H54 (cell line): ENCODE data around the gene HSD11B2.

Experiments used
- DNase-seq: peaks from one replicate; pipeline ENCODE4 v3.0.0; 2011; ENCODE audit warnings: low spot score, mixed read lengths; ENCODE audit not compliant: insufficient read length
- FAIRE-seq: peaks from 3 replicates; lab custom pipeline; 2011; peaks lifted over from hg19 to GRCh38; lab: Jason Lieb, UNC
- POLR2A ChIP-seq: IDR thresholded peaks from 2 replicates; pipeline ENCODE4 v1.6.1; 2011; ENCODE audit warnings: low read depth, mild to moderate bottlenecking, low read length

Gene HSD11B2

GRCh38 chr16:67430977-67431774, at the start of gene HSD11B2:
HSD11B2 (plus strand) TSS chr16:67431121; CDS start chr16:67431249, 128 bp downstream.
- TF ChIP-seq POLR2A, result no peak
- DNase-seq (peak; percentile 52), FAIRE-seq (no peak)

- DNase-seq, result no peak
- no peak for TF ChIP-seq POLR2A
- FAIRE-seq, result no peak
Measured at GRCh38 chr16:67383284-67383683, 47.6 kb upstream of the HSD11B2 start.

DNA sequence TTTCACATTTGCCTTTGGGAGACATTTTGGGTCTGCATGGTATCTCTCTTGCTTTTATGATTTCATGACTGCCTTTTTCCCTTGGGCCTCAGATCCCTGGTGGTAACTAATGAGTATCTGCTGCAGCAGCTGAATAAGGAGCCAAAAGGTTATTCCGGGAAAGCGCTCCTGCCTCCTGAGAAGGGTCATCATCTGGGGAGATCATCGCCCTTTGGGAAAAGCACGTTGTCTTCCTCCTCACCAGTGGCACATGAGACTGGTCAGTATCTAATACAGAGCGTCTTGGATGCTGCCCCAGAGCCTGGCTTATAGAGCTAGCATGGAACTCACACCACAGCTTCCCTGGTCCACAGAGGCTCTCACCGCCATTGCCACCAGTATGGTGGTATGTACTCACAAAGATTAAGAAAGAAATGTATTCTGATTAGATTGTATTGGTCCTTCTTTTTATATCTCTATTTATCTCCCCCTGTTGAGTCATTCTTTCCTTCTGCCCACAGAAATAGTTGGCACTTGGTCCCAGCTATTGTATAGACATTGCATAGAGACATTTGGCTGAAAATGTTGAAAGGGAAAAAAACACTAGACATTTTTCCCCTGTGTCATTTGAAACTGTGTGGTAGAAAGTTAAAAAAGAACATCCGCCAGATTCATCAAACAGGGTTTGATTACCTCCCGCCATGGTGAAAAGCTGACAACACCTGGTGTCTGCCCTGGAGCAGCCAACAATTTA, 46.0 kb upstream of the HSD11B2 start:
- FAIRE-seq (no peak), DNase-seq (no peak)
- no peak for TF ChIP-seq POLR2A

DNA sequence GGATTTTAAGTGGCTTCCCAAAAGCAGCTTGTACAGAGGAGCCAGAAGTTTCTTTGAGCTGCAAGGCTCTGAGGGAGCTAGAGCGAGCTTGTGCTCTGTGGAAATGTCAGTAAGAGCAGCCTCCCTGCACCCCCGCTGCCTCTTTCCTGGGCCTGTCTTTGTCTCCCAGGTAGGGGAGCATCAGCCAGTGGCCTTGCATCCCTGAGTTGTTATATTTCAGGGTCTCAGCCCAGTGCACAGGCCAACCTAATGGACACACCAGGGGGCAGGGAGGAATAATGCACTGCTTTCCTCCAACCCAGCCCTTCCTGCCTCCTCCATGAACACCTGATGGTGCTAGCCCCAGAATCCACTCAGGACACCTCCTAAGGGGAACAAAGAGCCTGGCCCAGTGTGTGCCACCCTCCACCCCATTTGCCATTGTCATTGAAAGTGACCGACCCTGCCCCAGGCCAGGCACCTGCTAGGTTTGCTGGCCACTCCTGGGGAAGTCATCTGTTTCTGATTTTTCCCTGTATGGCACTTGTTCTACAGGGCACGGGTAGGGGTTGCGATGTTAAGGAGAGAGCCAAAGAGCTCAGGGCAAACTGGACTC, 44.0 kb upstream of the HSD11B2 start:
- TF ChIP-seq POLR2A, result no peak
- no peak for DNase-seq

DNA sequence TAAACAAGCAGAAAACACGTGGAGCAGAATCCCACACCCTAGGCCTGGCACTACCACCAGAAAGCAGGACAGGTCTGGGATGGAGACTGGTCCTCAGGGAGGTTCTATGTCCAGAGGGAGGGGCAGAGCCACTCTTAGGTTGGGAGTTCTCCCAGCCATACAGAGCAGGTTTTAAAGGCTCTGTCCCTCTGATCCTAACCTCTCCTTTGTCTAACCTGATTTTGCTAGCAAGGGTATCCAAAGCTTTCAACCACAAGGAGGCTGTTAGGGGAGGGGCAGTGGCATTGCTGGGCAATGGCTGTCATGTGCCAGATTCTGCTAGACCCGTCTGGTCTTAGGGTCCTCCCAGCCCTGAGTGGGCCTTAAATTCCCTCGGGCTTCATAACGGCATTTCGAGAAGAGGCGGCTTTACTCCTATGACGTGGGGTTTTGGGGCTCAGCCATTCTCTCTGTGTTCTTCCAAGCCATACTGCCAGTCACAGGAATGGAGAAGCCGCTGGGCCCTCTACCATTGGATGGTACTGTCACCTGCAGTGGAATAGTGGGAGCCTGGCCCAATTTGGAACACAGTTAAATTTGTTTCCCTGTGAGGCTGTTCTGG, 43.3 kb upstream of the HSD11B2 start:
- no peak for FAIRE-seq
- TF ChIP-seq POLR2A, result no peak
- no peak for DNase-seq

More for the DNA sequence above, 44.0 kb upstream of the HSD11B2 start:
- FAIRE-seq, result no peak

- no peak for FAIRE-seq
- TF ChIP-seq POLR2A, result no peak
Measured at GRCh38 chr16:67388191-67388590, 42.7 kb upstream of the HSD11B2 start.

GRCh38 chr16:67388591-67388990, 42.3 kb upstream of the HSD11B2 start:
- no peak for TF ChIP-seq POLR2A
- DNase-seq (no peak), FAIRE-seq (no peak)

More at GRCh38 chr16:67388191-67388590, 42.7 kb upstream of the HSD11B2 start:
- DNase-seq, result no peak

DNA sequence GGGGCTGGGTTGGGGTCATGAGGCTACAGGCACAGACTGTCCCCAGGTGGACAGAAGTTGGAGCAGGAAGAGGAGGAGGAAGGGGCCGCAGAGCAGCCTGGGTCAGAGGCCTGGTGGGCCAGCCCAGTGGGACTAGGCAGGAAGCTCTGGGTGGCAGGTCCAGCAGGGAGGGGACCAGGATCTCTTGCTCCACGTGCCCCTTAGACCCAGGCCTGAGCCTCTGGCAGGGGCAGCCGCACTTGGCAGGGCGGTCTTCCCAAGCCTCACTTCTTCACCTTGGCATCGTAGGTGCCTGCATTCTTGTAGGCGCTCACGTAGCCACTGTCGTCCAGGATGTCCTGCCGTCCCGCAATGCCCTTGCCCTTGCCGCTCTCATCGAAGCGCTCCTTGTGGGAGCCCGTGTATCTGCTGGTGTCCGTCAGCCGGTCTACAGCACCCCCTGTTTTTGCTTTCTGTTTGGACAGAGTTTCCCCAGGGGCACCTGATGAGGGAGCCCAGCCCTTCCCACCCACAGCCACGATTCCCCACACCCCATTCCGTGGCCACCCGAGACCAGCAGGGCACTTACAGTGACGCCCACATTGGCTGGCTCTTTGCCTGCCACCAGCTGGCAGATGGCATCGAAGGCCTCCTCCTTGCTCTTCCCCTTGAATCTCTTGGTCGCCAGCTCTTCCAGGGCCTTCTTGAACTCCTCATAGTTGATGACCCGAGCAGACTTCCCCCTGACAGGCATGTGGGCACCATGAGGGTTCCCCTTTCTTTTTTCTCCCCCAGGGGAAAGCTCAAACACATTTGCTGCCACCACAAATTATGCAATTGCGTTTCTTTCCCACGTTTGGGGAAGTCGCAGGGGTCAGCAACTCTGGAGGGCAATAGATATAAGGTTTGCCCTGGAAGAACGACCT, 40.8 kb upstream of the HSD11B2 start:
- DNase-seq, result no peak
- no peak for TF ChIP-seq POLR2A
- FAIRE-seq, result no peak

DNA sequence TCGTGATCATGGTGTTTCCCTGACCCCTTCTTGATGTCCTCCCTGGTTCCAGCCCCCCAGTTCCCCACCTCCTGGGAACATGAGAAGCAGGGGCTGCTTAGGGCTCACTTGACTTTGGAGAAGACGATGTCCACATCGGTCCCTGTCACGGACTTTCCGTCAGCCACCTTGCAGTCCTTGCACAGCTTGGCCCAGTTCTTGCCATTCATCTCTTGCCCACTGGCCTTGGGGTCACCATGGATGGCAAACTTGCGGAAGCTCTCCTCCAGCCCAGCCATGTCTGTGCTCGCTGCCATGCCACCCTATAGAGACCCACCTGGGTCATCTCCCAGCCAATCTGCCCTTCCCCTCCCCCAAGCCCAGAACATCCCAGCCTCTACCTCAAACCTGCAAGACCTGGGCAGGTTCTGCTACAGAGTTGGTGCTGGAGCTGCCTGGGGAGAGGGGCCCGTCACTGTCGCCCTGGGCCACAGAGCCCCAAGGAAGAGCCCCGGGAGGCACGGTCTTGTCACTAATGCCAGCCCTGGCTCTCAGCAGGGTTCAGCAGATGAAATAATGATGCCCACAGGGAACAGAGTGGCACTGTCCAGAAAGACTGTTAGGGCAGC, 40.0 kb upstream of the HSD11B2 start:
- no peak for DNase-seq
- no peak for FAIRE-seq
- TF ChIP-seq POLR2A, result no peak

GRCh38 chr16:67391424-67392300, 39.3 kb upstream of the HSD11B2 start:
- no peak for DNase-seq
- no peak for FAIRE-seq
- no peak for TF ChIP-seq POLR2A

- FAIRE-seq (no peak), DNase-seq (no peak)
- TF ChIP-seq POLR2A, result no peak
Measured at GRCh38 chr16:67392301-67393059, 38.4 kb upstream of the HSD11B2 start.
